NCI-H128 (cell line): ENCODE measurements around the gene TBK1.
"Not testable (repeated sequence)": the region's sequence is repeated elsewhere in the genome, so short reads cannot be mapped to it uniquely, and the experiment has no call there.

Experiments used
- DNase-seq: peaks from one replicate; lab custom pipeline; 2025; ENCODE audit not compliant: unreplicated experiment; lab: John Stamatoyannopoulos, UW

TBK1 gene

GRCh38 chr12:64494998-64495729 lies 43.2 kb downstream of the TBK1 start:
- DNase-seq: no peak

- no peak for DNase-seq
These were observed 45.0 kb downstream of the TBK1 start for GRCh38 chr12:64496839-64497400.

- DNase-seq: no peak
These were observed 45.6 kb downstream of the TBK1 start for GRCh38 chr12:64497484-64497883.

- DNase-seq: no peak
These were observed 46.0 kb downstream of the TBK1 start for GRCh38 chr12:64497903-64498302.

- DNase-seq: no peak
These were observed 48.5 kb downstream of the TBK1 start for GRCh38 chr12:64500394-64500793.

GRCh38 chr12:64501486-64501885 lies 49.6 kb downstream of the TBK1 start:
- DNase-seq: no peak

GRCh38 chr12:64506955-64507354 lies 55.0 kb downstream of the TBK1 start:
- no peak for DNase-seq

GRCh38 chr12:64510667-64511066 lies 58.7 kb downstream of the TBK1 start:
- no peak for DNase-seq

GRCh38 chr12:64518396-64518795 lies 66.5 kb downstream of the TBK1 start:
- DNase-seq: no peak

- no peak for DNase-seq
These were observed 69.9 kb downstream of the TBK1 start for GRCh38 chr12:64521833-64522232.

GRCh38 chr12:64522316-64522715 lies 70.4 kb downstream of the TBK1 start:
- DNase-seq: peak; percentile 12

- no peak for DNase-seq
These were observed 70.9 kb downstream of the TBK1 start for GRCh38 chr12:64522807-64523206.

GRCh38 chr12:64523565-64524444 lies 71.9 kb downstream of the TBK1 start:
- DNase-seq: not testable (repeated sequence)

- DNase-seq: no peak
These were observed 73.7 kb downstream of the TBK1 start for GRCh38 chr12:64525461-64526160.

GRCh38 chr12:64526859-64527258 lies 74.9 kb downstream of the TBK1 start:
- no peak for DNase-seq

- no peak for DNase-seq
These were observed 76.7 kb downstream of the TBK1 start for GRCh38 chr12:64528616-64529015.

- no peak for DNase-seq
These were observed 78.6 kb downstream of the TBK1 start for GRCh38 chr12:64530566-64530965.

GRCh38 chr12:64531665-64532334 lies 79.9 kb downstream of the TBK1 start:
- DNase-seq: no peak

- DNase-seq: no peak
These were observed 80.9 kb downstream of the TBK1 start for GRCh38 chr12:64532734-64533351.

- DNase-seq: no peak
These were observed 82.8 kb downstream of the TBK1 start for GRCh38 chr12:64534672-64535199.
